ENCODE data around the gene GABBR2. TPM values are rescaled to one million over a fixed set of nuclear protein-coding genes. Genes with fewer than 3 reads are reported as not detected.
"Not testable (repeated sequence)": the region's sequence is repeated elsewhere in the genome, so short reads cannot be mapped to it uniquely, and the experiment has no call there.

GABBR2 gene
- total RNA-seq, 1 experiment from 2014 or later, result 0.23 TPM

DNA sequence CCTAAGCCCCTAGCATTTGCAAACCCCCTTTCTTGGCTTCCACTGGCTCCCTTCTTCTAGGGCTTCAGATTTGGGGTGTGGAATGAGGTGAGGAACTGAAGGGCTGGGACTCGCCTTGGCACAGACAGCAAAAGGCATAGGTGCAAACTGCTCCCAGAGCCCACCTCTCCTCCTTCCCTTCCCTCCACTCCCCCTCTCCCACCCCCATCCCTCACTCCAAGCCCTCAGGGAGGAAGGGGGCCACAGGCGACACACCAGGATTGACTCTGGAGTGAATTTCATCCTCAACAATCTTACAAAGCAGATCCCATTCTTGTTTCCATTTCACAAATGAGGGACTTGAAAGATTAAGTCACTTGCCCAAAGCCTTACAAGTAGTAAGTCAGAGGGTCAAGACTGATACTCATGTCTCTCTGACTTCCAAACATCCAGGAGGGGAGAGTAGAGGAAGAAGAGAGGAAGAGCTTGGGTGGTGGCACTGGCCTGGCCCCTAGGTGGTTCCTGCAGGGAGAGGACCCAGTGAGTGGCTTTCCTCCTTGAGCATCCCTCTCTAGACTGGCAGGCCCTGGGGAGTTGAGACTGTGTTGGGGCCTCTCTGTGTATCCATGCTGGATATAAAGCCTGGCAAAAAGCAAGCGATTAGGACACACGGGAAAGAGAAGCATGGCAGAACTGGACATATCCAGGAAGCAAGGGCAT, 193.1 kb downstream of the GABBR2 start:
- no peaks in the 10 kb centered on the region for H3K27me3 ChIP-seq (replicated peaks; ENCODE audit: control insufficient read depth, insufficient read depth, low read length)
- peaks cover 4% of the 10 kb centered on the region for H3K27me3 Mint-ChIP-seq (ENCODE audit: insufficient read depth, unreplicated experiment)
- no peaks in the 10 kb centered on the region for H3K4me1 ChIP-seq
- H3K4me3 ChIP-seq (ENCODE audit: low read depth, low read length), result no peak overlapping the region
- H3K4me1 Mint-ChIP-seq (ENCODE audit: low read depth, unreplicated experiment), result no peaks in the 10 kb centered on the region
- no peak overlapping the region for H3K27ac Mint-ChIP-seq (ENCODE audit: unreplicated experiment)
- no peak overlapping the region for H3K4me3 Mint-ChIP-seq (ENCODE audit: unreplicated experiment)
- H3K36me3 ChIP-seq (ENCODE audit: control insufficient read depth, insufficient read depth, low read length), result no peaks in the 10 kb centered on the region
- H3K9me3 Mint-ChIP-seq (ENCODE audit: unreplicated experiment), result no peaks in the 10 kb centered on the region
- no peaks in the 10 kb centered on the region for H3K36me3 Mint-ChIP-seq (ENCODE audit: insufficient read depth, unreplicated experiment)
- no TSS peak for BruUV-seq (replicated peaks)
- ChIA-PET CTCF (no interaction called here), POLR2A (no interaction called here)
- DNase-seq, result no peak
- intact Hi-C loops (cut with micrococcal nuclease; ENCODE audit: unreplicated experiment), result no loop called here
- H3K9me3 ChIP-seq, result no peaks in the 10 kb centered on the region
- no peak for TF ChIP-seq CTCF (IDR thresholded peaks at IDR 0.05; ENCODE audit: insufficient read depth in 1 of 2, low read depth in 1 of 2, low read length in 1 of 2, severe bottlenecking in 1 of 2, unreplicated experiment in 1 of 2)

DNA sequence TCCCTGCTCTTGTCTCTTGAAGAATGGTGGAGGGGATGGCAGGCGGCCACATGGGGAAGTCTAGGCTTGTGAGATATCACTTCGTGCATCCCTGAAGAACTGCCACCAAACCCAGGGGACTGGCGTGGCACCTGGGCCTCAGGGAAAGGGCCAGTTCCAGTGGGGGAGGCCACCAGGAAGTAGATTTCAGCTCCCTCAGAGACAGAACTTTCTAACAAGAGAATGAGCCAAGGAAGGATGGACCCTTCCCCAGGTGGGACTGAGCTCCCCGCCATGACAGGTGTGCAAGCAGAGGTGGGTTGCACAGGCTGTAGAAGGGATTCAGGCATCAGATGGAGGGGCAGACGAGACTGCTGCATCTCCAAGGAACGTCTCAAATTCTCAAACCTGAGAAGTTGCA, 193.9 kb downstream of the GABBR2 start:
- H3K27me3 ChIP-seq (replicated peaks; ENCODE audit: control insufficient read depth, insufficient read depth, low read length), result no peaks in the 10 kb centered on the region
- no TSS peak for BruUV-seq (replicated peaks)
- POLR2A ChIA-PET, result no interaction called here
- CTCF ChIA-PET, result no interaction called here
- DNase-seq, result no peak
- Mint-ChIP-seq H3K27ac (ENCODE audit: unreplicated experiment) (no peak overlapping the region), H3K4me3 (ENCODE audit: unreplicated experiment) (no peak overlapping the region), H3K27me3 (ENCODE audit: insufficient read depth, unreplicated experiment) (peaks cover 3% of the 10 kb centered on the region), H3K4me1 (ENCODE audit: low read depth, unreplicated experiment) (no peaks in the 10 kb centered on the region), H3K9me3 (ENCODE audit: unreplicated experiment) (no peaks in the 10 kb centered on the region), H3K36me3 (ENCODE audit: insufficient read depth, unreplicated experiment) (no peaks in the 10 kb centered on the region)
- intact Hi-C loops (cut with micrococcal nuclease; ENCODE audit: unreplicated experiment), result no loop called here
- H3K36me3 ChIP-seq (ENCODE audit: control insufficient read depth, insufficient read depth, low read length), result no peaks in the 10 kb centered on the region
- no peaks in the 10 kb centered on the region for H3K4me1 ChIP-seq
- no peak for TF ChIP-seq CTCF (IDR thresholded peaks at IDR 0.05; ENCODE audit: insufficient read depth in 1 of 2, low read depth in 1 of 2, low read length in 1 of 2, severe bottlenecking in 1 of 2, unreplicated experiment in 1 of 2)
- no peaks in the 10 kb centered on the region for H3K9me3 ChIP-seq
- H3K4me3 ChIP-seq (ENCODE audit: low read depth, low read length), result no peak overlapping the region

DNA sequence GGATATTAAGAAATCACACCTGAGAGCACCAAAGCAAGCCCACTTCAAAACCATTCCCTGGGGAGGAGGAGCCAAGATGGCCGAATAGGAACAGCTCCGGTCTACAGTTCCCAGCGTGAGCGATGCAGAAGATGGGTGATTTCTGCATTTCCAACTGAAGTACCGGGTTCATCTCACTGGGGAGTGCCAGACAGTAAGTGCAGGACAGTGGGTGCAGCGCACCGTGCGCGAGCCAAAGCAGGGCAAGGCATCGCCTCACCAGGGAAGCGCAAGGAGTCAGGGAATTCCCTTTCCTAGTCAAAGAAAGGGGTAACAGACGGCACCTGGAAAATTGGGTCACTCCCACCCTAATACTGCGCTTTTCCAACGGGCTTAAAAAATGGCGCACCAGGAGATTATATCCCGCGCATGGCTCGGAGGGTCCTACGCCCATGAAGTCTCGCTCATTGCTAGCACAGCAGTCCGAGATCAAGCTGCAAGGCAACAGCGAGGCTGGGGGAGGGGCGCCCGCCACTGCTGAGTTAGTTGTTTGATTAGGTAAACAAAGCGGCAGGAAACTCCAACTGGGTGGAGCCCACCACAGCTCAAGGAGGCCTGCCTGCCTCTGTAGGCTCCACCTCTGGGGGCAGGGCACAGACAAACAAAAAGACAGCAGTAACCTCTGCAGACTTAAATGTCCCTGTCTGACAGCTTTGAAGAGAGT, 200.4 kb downstream of the GABBR2 start:
- H3K27me3 Mint-ChIP-seq (ENCODE audit: insufficient read depth, unreplicated experiment); H3K27ac Mint-ChIP-seq (ENCODE audit: unreplicated experiment); H3K9me3 ChIP-seq; POLR2A ChIA-PET; H3K4me1 ChIP-seq; intact Hi-C loops (cut with micrococcal nuclease; ENCODE audit: unreplicated experiment); H3K27me3 ChIP-seq (replicated peaks; ENCODE audit: control insufficient read depth, insufficient read depth, low read length); H3K9me3 Mint-ChIP-seq (ENCODE audit: unreplicated experiment); H3K4me3 Mint-ChIP-seq (ENCODE audit: unreplicated experiment); H3K36me3 ChIP-seq (ENCODE audit: control insufficient read depth, insufficient read depth, low read length); BruUV-seq (replicated peaks); H3K4me1 Mint-ChIP-seq (ENCODE audit: low read depth, unreplicated experiment); CTCF ChIA-PET; H3K36me3 Mint-ChIP-seq (ENCODE audit: insufficient read depth, unreplicated experiment); H3K4me3 ChIP-seq (ENCODE audit: low read depth, low read length): not testable (repeated sequence)
- DNase-seq, result peak in 1 of 2 experiments; percentile 30

All from Caco-2 (cell line).